Erythroblast (primary cell): ENCODE measurements around the gene BIK.

Experiments used
- DNase-seq, 2 experiments: peaks; one replicate each; lab custom pipeline; 2025; lab: John Stamatoyannopoulos, UW
- GATA1 ChIP-seq: IDR thresholded peaks from 2 replicates; pipeline ENCODE4 v1.6.1; 2011; ENCODE audit warnings: low read depth, mild to moderate bottlenecking, control low read depth, low read length, moderate library complexity
- POLR2A ChIP-seq: IDR thresholded peaks from 2 replicates; pipeline ENCODE4 v1.6.1; 2011; ENCODE audit warnings: mild to moderate bottlenecking, low read length

Gene BIK

DNA sequence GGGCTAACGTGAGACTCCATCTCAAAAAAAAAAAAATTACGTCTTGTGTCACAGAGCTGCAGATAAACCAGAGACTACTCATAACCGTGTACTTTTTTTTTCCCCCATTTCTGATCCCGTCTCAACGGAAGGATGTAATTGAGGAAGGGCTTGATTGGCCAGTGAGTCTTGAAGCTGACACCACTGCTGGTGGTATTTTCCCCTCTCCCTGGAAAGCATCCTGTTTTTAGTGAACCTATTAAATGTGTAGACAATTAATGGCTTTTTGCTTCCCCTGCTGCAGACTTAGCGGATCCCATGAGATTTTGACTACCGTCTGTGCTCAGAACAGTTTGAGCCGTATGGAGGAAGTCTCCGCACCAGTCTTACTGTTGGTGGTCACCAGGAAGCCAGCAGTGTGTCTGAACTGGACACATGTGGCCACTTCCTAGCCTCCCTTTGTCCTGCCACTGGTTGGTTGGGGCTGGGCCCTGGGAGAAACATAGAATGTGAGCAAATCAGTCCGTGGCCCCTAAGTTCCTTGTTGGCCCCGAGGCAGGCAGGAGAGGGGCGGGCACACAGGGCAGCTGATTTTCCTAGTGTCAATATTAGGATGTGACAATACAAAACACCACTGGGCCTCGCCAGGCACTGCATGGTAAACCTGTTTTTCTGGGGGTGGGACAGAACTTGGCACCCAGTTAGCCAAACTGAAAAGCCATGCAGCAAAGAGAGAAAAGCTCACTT is 3.1 kb downstream of the BIK start:
- TF ChIP-seq GATA1, result no peak
- TF ChIP-seq POLR2A, result no peak
- no peak for DNase-seq

DNA sequence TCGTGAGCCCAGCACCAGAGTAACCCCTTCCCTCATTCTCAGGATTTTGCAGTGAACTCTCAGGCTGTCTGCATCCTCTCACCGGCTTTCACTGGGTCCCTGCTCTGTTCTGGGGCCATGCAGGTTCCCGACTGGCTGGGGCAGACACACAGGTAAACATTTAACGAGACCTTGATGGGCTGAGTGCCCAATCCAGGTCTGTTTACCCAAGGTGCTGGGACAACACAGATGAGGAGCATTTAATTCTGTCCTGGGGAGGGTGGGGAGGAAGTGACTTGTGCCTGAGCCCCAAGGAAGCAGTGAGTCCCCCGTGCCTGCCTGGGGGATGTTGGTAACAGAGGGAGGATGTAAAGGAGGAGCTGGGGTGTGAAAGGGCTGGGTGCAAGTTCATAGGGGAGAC is 4.4 kb downstream of the BIK start:
- no peak for DNase-seq
- TF ChIP-seq GATA1, result no peak
- TF ChIP-seq POLR2A, result no peak

DNA sequence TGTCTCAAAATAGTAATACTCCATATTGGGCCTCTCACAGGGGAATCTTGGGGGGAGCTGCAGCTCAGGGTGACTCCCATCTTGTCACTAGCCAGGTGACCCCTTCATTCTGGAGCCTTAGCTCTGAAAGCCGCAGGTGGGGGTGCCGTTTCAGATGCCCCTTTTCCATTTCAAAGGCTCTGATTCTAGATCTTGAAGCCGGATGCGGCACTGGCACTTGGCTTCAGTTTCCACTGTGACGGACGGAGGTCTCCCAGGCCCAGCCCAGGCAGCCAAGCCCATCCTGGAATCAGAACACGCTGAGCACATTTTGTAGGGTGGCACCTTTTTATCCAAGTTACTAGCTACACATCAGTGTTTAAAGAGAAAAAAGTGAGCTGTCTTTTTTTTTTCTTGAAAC is 6.4 kb downstream of the BIK start:
- TF ChIP-seq POLR2A, result no peak
- no peak for TF ChIP-seq GATA1
- DNase-seq, result no peak

DNA sequence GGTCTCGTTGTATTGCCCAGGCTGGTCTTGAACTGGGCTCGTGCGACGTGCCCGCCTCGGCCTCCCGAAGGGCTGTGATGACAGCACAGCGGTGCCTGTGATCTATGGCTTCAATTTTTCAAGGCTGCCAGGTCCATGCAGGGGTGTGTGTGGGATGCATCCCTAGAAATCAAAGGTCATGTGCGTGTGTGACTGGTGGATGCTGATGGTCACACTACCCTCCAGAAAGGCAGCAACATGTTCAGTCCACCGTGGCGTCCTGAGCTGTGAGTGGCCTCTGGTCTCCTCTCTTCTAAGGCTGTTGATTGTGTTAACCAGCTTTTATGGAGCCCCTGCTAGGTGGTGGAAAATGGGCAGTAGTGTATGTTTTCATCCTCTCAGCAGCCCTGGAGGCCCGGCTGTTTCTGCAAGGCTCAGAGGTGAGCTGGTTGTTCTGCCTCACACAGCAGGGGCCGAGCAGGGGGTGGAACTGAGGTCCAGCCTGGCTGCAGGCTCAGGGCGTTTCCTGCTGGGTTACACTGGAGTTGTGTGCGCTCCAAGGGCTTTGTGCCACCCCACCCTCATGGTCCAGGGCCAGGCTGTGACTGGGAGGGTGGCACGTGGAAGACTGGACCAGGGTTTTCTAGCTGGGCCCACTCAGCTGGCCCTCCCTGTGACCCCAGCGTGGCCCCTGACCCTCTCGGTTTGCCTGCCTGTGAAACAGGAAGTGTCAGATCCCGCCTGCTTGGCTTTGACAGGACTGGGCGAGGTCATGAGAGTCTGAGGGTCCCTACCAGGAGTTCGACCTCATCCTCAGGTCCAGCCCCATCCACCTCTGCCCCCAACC is 7.7 kb downstream of the BIK start:
- DNase-seq, result no peak
- no peak for TF ChIP-seq GATA1
- TF ChIP-seq POLR2A, result no peak

DNA sequence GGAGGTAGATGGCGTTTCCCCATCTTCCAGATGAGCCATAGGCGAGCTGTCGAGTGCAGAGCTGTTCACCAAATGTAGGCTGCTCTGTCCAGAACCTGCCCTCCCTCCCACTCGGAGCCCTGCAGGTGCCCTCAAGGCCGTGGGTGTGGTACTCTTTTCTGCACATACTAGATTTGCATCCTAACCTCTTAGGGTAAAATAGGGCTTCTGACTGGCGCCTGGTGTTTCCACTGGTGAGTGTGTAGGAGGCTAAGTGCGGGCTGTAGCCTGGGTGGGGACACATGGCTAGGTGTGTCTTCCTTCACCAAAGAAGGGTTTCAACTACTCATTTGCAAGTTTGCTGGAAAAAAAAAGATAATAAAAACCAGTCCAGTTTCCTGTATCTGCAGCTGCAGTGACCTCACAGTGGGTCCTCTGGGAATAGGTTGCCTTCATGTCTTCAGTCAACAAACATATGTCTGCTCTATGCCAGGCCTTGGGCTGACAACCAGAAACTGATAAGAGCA is 8.5 kb downstream of the BIK start:
- no peak for DNase-seq
- no peak for TF ChIP-seq POLR2A
- TF ChIP-seq GATA1, result no peak

DNA sequence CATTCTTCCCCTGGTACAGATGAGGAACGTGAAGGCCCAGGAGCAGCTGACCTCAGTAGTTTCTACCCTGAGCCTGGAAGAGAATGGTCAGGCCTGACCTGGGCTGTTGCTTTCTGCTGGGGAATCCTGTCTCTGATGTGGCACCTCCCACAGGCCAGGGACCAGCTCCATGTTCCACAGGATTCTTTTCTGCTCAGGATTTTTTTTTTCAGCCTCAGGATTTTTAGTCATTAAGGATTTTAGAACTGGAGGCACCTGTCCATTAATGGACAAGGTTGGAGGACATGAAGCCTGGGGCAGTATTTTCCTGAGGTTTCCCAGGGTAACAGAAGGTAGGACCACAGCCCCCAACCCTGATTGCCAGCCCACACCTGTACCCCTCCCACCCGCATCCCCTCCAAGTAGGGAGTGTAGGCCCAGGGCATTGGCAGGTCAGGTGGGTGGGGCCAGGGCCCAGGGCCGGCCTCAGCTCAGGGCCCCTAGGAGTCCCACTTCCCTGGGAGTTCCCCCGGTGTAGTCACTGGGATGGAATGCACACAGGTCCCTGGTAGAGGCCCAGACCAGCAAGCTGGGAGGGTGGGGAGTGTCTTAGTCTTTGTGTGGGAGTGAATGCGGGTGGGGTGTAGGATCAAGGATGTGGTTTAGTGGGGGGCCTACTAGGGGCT is 16.1 kb downstream of the BIK start:
- TF ChIP-seq POLR2A, result no peak
- no peak for TF ChIP-seq GATA1
- no peak for DNase-seq

DNA sequence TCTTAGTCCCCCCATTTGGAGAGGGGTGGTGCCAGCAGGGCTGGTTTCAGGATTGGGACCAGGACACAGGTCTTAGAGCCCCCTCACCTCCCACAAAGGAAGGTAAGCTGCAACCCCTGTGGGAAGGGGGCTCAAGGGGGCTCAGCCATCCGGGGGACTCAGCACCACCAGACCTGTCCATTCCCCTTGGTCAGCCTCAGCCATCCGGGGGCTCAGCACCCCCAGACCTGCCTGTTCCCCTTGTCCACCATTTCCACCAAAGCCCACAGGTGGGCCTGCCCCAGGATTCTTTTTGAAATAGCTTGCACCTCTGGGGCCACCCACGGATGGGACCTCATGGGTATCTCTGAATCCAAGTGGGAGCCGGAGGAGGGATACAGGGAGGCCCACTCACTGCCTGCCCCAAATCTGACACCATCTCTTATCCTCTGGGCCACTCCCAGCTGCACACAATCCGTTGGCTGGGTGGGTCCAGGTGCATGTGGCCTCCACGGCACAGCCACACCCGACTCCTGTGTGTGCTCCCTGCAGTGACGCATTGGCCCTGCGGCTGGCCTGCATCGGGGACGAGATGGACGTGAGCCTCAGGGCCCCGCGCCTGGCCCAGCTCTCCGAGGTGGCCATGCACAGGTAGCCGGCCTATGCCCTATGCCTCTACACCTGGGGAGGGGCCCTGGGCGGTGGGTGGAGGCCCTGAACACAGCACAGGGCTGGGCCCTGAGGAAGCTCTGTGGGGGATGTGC is 16.8 kb downstream of the BIK start:
- peak in 1 of 2 experiments; percentile 39 for DNase-seq
- TF ChIP-seq POLR2A (no peak), GATA1 (no peak)

DNA sequence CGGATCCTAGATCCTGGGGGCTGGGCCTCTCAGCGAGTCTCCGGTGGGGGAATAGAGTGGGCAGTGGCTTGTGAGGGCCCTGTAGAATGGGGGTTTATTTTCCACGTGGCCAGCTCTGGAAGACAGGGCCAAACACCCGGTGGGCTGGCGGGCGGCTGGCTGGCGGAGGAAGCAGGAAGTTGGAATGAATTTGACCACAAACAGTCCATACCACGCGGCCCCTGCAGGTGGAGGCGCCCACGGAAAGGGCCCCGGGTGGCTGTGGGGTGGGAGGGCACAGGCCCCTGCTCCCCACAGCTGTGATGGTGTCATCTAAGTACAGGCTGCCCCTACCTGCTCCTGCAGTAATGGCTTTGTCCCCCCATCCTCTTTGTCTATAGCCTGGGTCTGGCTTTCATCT is 17.6 kb downstream of the BIK start:
- no peak for DNase-seq
- no peak for TF ChIP-seq POLR2A
- no peak for TF ChIP-seq GATA1

DNA sequence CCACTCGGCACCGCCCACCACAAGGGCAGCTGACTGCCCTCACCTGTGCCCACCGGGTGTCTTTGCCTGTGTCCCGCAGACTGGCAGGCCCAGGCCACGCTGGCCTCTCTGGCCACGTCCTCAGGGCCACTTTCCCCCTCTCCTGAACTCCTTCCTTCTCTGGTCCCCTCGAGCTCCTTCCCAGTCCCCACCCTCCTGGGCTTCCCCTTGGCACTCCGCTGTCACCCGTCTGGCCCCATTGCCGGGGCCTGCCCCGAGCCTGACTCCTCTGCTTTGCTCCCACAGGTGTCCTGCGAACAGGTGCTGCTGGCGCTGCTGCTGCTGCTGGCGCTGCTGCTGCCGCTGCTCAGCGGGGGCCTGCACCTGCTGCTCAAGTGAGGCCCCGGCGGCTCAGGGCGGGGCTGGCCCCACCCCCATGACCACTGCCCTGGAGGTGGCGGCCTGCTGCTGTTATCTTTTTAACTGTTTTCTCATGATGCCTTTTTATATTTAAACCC is 18.4 kb downstream of the BIK start:
- TF ChIP-seq POLR2A (no peak), GATA1 (no peak)
- peak; percentile 32 to 48 for DNase-seq

DNA sequence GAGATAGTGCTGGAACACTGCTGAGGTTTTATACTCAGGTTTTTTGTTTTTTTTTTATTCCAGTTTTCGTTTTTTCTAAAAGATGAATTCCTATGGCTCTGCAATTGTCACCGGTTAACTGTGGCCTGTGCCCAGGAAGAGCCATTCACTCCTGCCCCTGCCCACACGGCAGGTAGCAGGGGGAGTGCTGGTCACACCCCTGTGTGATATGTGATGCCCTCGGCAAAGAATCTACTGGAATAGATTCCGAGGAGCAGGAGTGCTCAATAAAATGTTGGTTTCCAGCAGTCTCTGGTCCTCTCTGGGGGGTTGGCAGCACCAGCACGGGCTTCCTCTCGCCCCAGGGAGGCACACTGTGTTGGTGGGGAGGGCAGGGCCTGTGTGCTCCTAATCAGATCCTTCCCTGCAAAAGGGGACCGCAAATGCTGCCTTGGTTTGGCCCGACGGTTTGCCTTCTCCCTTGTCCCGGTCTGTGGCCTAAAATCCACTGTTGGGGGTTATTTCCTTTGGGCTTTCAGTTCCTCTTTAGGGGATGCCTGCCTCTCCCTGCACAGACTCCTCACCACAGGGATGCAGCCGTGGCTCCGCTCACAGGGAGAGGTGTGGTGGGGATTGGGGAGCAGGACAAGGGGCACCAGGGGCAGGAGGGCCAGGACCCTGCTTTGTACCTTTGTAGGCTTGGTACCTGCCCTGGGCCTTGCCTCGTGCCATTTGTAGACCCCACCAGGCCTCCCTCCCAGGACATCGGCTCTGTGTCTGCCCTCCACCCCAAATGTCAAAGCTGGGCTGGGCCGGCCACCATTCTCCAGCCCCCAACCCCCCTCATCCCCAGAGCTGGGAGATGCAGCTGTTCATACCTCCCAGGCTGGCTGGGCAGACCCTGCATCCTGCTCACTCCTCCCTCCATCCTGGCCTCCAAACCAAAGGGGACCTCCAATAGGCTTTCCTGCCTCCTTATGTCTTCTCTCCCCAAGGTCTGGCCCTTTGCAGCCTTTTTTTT is 19.2 kb downstream of the BIK start:
- DNase-seq, result peak in 1 of 2 experiments; percentile 14

DNA sequence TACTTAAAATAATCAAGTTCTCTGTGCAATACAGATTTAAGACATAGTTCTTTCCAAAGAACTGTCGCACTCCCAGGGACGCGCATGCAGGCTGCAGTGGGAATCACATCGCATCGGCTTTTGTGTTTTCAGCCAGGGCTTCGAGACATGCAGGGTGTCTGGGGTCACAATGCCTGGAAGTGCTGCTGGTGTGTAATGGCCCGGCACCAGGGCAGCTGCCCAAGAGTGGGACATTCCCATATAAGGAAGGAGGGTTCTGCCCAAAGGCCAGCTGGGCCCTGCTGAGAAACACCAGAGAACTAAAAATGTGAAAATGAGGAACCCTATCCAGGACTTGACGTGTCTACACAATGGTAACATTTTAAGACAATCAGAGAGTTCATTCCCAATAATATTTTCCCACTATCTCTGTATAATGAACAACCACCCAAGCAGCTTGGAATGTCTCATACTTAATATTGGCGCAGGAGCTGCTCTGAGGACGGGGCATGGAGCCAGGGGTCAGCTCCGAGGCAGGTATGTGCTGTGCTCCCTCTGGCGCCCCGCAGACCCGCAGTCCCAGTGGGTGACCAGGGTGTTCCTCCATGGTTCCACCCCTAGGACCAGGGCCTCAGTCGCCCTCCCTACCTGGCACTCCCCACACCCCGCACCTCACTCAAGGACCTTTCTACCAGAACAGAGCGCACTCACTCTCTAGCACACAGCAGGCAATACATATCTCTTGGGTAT is 21.4 kb downstream of the BIK start:
- DNase-seq, result no peak
- no peak for TF ChIP-seq POLR2A
- TF ChIP-seq GATA1, result no peak

More for the DNA sequence above, 19.2 kb downstream of the BIK start:
- TF ChIP-seq GATA1, result no peak
- TF ChIP-seq POLR2A, result no peak
